C1 segment of cervical spinal cord (tissue), 14 donors: ENCODE data around the gene GPR31.

Experiments used
- DNase-seq, 14 donors: peaks; one replicate each; lab custom pipeline; 2025; lab: John Stamatoyannopoulos, UW

Gene GPR31

GRCh38 chr6:167137881-167138280, 19.9 kb downstream of the GPR31 start:
- DNase-seq = no peak

GRCh38 chr6:167137081-167137480, 20.7 kb downstream of the GPR31 start:
- no peak for DNase-seq

GRCh38 chr6:167136376-167136775, 21.4 kb downstream of the GPR31 start:
- DNase-seq = no peak

- DNase-seq = no peak
These were observed 23.1 kb downstream of the GPR31 start for GRCh38 chr6:167134448-167135328.

- DNase-seq = no peak
These were observed 26.8 kb downstream of the GPR31 start for GRCh38 chr6:167130712-167131684.

- DNase-seq = no peak
These were observed 27.6 kb downstream of the GPR31 start for GRCh38 chr6:167130008-167130677.

GRCh38 chr6:167129562-167129961, 28.2 kb downstream of the GPR31 start:
- no peak for DNase-seq

GRCh38 chr6:167129159-167129558, 28.6 kb downstream of the GPR31 start:
- DNase-seq = no peak

- no peak for DNase-seq
These were observed 29.8 kb downstream of the GPR31 start for GRCh38 chr6:167127785-167128531.

GRCh38 chr6:167125855-167126349, 31.9 kb downstream of the GPR31 start:
- DNase-seq = no peak

- DNase-seq = no peak
These were observed 32.4 kb downstream of the GPR31 start for GRCh38 chr6:167125410-167125809.

- DNase-seq = no peak
These were observed 33.0 kb downstream of the GPR31 start for GRCh38 chr6:167124753-167125152.

- DNase-seq = no peak
These were observed 34.7 kb downstream of the GPR31 start, which contains the start of gene CCR6 for GRCh38 chr6:167122827-167123657. Gene CCR6, plus strand, starts transcription at chr6:167123096. Its CDS starts 13,039 bp downstream, at chr6:167136135.

GRCh38 chr6:167122041-167122826, 35.5 kb downstream of the GPR31 start:
- no peak for DNase-seq

GRCh38 chr6:167121335-167121841, 36.4 kb downstream of the GPR31 start:
- DNase-seq = no peak

- no peak for DNase-seq
These were observed 37.2 kb downstream of the GPR31 start for GRCh38 chr6:167120583-167120903.

GRCh38 chr6:167119670-167120582, 37.9 kb downstream of the GPR31 start:
- DNase-seq = no peak

GRCh38 chr6:167118839-167119238, 38.9 kb downstream of the GPR31 start:
- DNase-seq = no peak
